PC-9 (cell line): Measurements from ENCODE around the gene SLC7A10. TPM values are rescaled to one million over a fixed set of nuclear protein-coding genes. Genes with fewer than 3 reads are reported as not detected.

ENCODE experiments used
- BruUV-seq: library from RNA; stranded (reverse); fragments of 400-500 nt; replicated peaks from 2 replicates; lab custom pipeline; 2021; lab: Mats Ljungman, UMichigan
- CTCF ChIA-PET: fragments of 300-600 bp; sonication (Branson Sonifier 250); formaldehyde crosslinking; loops from one replicate; lab custom pipeline; 2022; ENCODE audit warnings: antibody characterized with exemption; lab: Charles Lee
- POLR2A ChIA-PET: fragments of 300-600 bp; sonication (Branson Sonifier 250); formaldehyde crosslinking; loops from one replicate; lab custom pipeline; 2022; ENCODE audit warnings: antibody characterized with exemption; ENCODE audit not compliant: unreplicated experiment; lab: Charles Lee
- DNase-seq, 2 experiments: peaks; one replicate each; pipeline versions ENCODE4 v3.0.0 to v3.0.0-alpha.2; 2015 to 2022; ENCODE audit warnings: mixed read lengths in 1 of 2
- H2AFZ ChIP-seq: fragments of 200-600 bp; sonication (generic); 2 replicates; pipeline ENCODE4 v1.8.1; 2017; ENCODE audit warnings: antibody characterized with exemption
- H3F3A ChIP-seq: fragments of 200-600 bp; sonication (generic); 2 replicates; pipeline ENCODE4 v1.8.1; 2017; ENCODE audit warnings: antibody characterized with exemption, mild to moderate bottlenecking, low read depth; ENCODE audit not compliant: insufficient read depth
- H3K27ac ChIP-seq: fragments of 200-600 bp; sonication (generic); 2 replicates; pipeline ENCODE4 v1.6.1; 2016; ENCODE audit warnings: mixed run types
- H3K27me3 ChIP-seq: fragments of 200-600 bp; sonication (generic); 2 replicates; pipeline ENCODE4 v1.6.1; 2016; ENCODE audit warnings: low read depth, mixed run types; ENCODE audit not compliant: insufficient read depth
- H3K36me3 ChIP-seq: fragments of 200-600 bp; sonication (generic); 2 replicates; pipeline ENCODE4 v1.6.1; 2016; ENCODE audit warnings: low read depth, mixed run types
- H3K4me1 ChIP-seq: fragments of 200-600 bp; sonication (generic); replicated peaks from 2 replicates; pipeline ENCODE4 v1.6.1; 2016; ENCODE audit warnings: mixed run types; ENCODE audit not compliant: insufficient read depth
- H3K4me2 ChIP-seq: fragments of 200-600 bp; sonication (generic); 2 replicates; pipeline ENCODE4 v1.6.1; 2017; ENCODE audit warnings: mixed run types
- H3K4me3 ChIP-seq: fragments of 200-600 bp; sonication (generic); 2 replicates; pipeline ENCODE4 v1.6.1; 2016; ENCODE audit warnings: mixed run types
- H3K79me2 ChIP-seq: fragments of 200-600 bp; sonication (generic); 2 replicates; pipeline ENCODE4 v1.6.1; 2017; ENCODE audit warnings: low read depth, mixed run types
- H3K9me2 ChIP-seq: fragments of 200-600 bp; sonication (generic); 2 replicates; pipeline ENCODE4 v1.8.1; 2017; ENCODE audit warnings: mild to moderate bottlenecking; ENCODE audit not compliant: insufficient read depth
- H3K9me3 ChIP-seq: fragments of 200-600 bp; sonication (generic); 2 replicates; pipeline ENCODE4 v1.8.1; 2016; ENCODE audit warnings: low read depth; ENCODE audit not compliant: insufficient read depth
- H4K20me1 ChIP-seq: fragments of 200-600 bp; sonication (generic); 2 replicates; pipeline ENCODE4 v1.8.1; 2017; ENCODE audit not compliant: insufficient read depth
- CTCF ChIP-seq: fragments of 200-600 bp; sonication (generic); conservative IDR thresholded peaks from 2 replicates; pipeline ENCODE4 v1.6.1; 2017; ENCODE audit warnings: mixed run types, antibody characterized with exemption, mild to moderate bottlenecking, moderate library complexity
- EZH2 ChIP-seq: fragments of 200-600 bp; sonication (generic); IDR thresholded peaks from 2 replicates; pipeline ENCODE4 v1.8.0; 2017; ENCODE audit warnings: antibody characterized with exemption, low read depth
- intact Hi-C: fragments of 100-400 bp; cut with micrococcal nuclease; formaldehyde crosslinking; loops from one replicate; pipeline ENCODE4 v1.10.0; 2022; ENCODE audit not compliant: unreplicated experiment
- total RNA-seq: library from RNA; stranded (reverse); gene quantifications from 2 replicates; pipeline ENCODE4 v1.2.3, GENCODE V29; 2021

SLC7A10 gene
- total RNA-seq, 1 experiment from 2014 or later = not detected

GRCh38 chr19:33234092-33234491 lies 8.4 kb upstream of the SLC7A10 start:
- Histone ChIP-seq H3K36me3 (no peaks in the 10 kb centered on the region), H3K9me3 (no peaks in the 10 kb centered on the region), H3K4me2 (no peak overlapping the region), H3K27ac (no peak overlapping the region), H3K4me3 (no peak overlapping the region), H2AFZ (no peak overlapping the region), H3K9me2 (no peaks in the 10 kb centered on the region), H3K4me1 (no peaks in the 10 kb centered on the region), H3K27me3 (peaks cover 32% of the 10 kb centered on the region), H3K79me2 (no peaks in the 10 kb centered on the region), H3F3A (no peaks in the 10 kb centered on the region), H4K20me1 (no peaks in the 10 kb centered on the region)
- BruUV-seq = no TSS peak
- TF ChIP-seq CTCF = no peak
- no peak for TF ChIP-seq EZH2
- POLR2A ChIA-PET = no interaction called here
- DNase-seq = no peak
- CTCF ChIA-PET = no interaction called here
- intact Hi-C loops = loop anchor here (2.0 kb wide), 1 partner anchor 537 kb away; no protein-coding TSS in a partner anchor

- BruUV-seq = no TSS peak
- Histone ChIP-seq H3K79me2 (no peaks in the 10 kb centered on the region), H3K27ac (no peak overlapping the region), H3F3A (no peaks in the 10 kb centered on the region), H3K27me3 (peaks cover 40% of the 10 kb centered on the region), H3K4me1 (no peaks in the 10 kb centered on the region), H2AFZ (no peak overlapping the region), H3K4me3 (no peak overlapping the region), H3K4me2 (no peak overlapping the region), H4K20me1 (no peaks in the 10 kb centered on the region), H3K36me3 (no peaks in the 10 kb centered on the region), H3K9me3 (no peaks in the 10 kb centered on the region), H3K9me2 (no peaks in the 10 kb centered on the region)
- intact Hi-C loops = no loop called here
- TF ChIP-seq CTCF (no peak), EZH2 (no peak)
- DNase-seq = no peak
- POLR2A ChIA-PET = no interaction called here
- CTCF ChIA-PET = no interaction called here
Measured at GRCh38 chr19:33233056-33233873, 7.6 kb upstream of the SLC7A10 start.

GRCh38 chr19:33232656-33233055 lies 7.0 kb upstream of the SLC7A10 start:
- no TSS peak for BruUV-seq

More at GRCh38 chr19:33232656-33233055, 7.0 kb upstream of the SLC7A10 start:
- Histone ChIP-seq H3K4me3 (no peak overlapping the region), H3K9me3 (peaks cover 2% of the 10 kb centered on the region; the same call in 1 of the 2 replicates), H3K4me2 (no peak overlapping the region), H3K79me2 (no peaks in the 10 kb centered on the region), H3K4me1 (no peaks in the 10 kb centered on the region), H3K9me2 (no peaks in the 10 kb centered on the region), H3K27me3 (peaks cover 44% of the 10 kb centered on the region), H3K36me3 (no peaks in the 10 kb centered on the region), H4K20me1 (no peaks in the 10 kb centered on the region), H3K27ac (no peak overlapping the region), H3F3A (no peaks in the 10 kb centered on the region), H2AFZ (no peak overlapping the region)
- ChIA-PET CTCF (no interaction called here), POLR2A (no interaction called here)
- TF ChIP-seq EZH2 (no peak), CTCF (no peak)
- no peak for DNase-seq
- intact Hi-C loops = no loop called here
